K562 (cell line): ENCODE results near the gene CHST13.

Experiments
- ESRRA ChIP-seq: fragments of 450-650 bp; IDR thresholded peaks from 2 replicates; pipeline ENCODE4 v1.6.1; 2014; ENCODE audit warnings: low read depth, mild to moderate bottlenecking, moderate library complexity, borderline replicate concordance
- POLR2A ChIP-seq: fragments of 450-650 bp; conservative IDR thresholded peaks from 2 replicates; pipeline ENCODE4 v1.6.1; 2016
- SIRT6 ChIP-seq: IDR thresholded peaks from one replicate; pipeline ENCODE4 v1.6.1; 2012; ENCODE audit warnings: low read depth, mild to moderate bottlenecking, control low read depth, inconsistent platforms, low read length, moderate library complexity
- XRCC5 ChIP-seq: fragments of 200-400 bp; formaldehyde crosslinking; IDR thresholded peaks from 2 replicates; pipeline ENCODE4 v1.6.1; 2017; ENCODE audit warnings: low read depth, mild to moderate bottlenecking, low read length
- ZNF217 ChIP-seq: sonication (generic); formaldehyde crosslinking; IDR thresholded peaks from 2 replicates; pipeline ENCODE4 v1.8.0; 2022; ENCODE audit warnings: mild to moderate bottlenecking, missing genetic modification reagents

DNA sequence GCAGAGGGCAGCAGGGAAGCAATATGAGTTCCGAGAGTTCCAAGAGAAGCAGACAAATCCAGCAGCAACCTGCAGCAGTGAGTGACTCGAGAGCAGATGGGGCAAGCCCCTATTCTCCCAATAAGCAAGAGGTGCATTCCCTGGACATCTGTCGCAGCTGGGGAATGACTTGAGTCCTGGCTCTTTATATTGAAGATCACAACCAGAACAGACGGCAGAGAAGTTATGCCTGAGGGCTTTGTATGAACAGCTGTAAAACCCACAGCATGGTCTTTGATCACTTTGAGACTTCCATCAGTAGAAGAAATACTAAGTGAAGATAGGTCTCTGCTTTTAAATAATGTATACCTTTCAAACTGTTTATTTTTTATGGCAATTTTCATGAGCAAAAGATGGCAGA is 58.4 kb downstream of the CHST13 start:
- TF ChIP-seq XRCC5 (no peak), SIRT6 (no peak), ESRRA (no peak), POLR2A (no peak), ZNF217 (CRISPR knock-in tag) (no peak)
